ENCODE data around the gene CIB2.

The CIB2 gene

GRCh38 chr15:78100886-78101285 is 30.4 kb downstream of the CIB2 start:
- no peaks in the 10 kb centered on the region for H3K36me3 ChIP-seq (replicated peaks; ENCODE audit: low read depth, low read length)
- H3K4me3 ChIP-seq (ENCODE audit: low read length) = no peak overlapping the region
- no peak overlapping the region for H2AFZ ChIP-seq (ENCODE audit: low read depth, low read length)
- H4K20me1 ChIP-seq (ENCODE audit: insufficient read depth, low read length) = no peaks in the 10 kb centered on the region
- TF ChIP-seq EZH2phosphoT487 (IDR thresholded peaks at IDR 0.05; ENCODE audit: low read depth) (no peak), CTCF (IDR thresholded peaks at IDR 0.05; ENCODE audit: low read depth, low read length) (no peak)
- H3K9me3 ChIP-seq (ENCODE audit: insufficient read depth, low read length) = no peaks in the 10 kb centered on the region
- H3K27me3 ChIP-seq (ENCODE audit: low read depth, low read length) = no peaks in the 10 kb centered on the region
- no peak overlapping the region for H3K27ac ChIP-seq (ENCODE audit: low read length)
- no peaks in the 10 kb centered on the region for H3K79me2 ChIP-seq (ENCODE audit: low read length)
- H3K4me2 ChIP-seq (ENCODE audit: low read length) = no peak overlapping the region
- H3K9ac ChIP-seq (ENCODE audit: low read length) = no peak overlapping the region
- no peaks in the 10 kb centered on the region for H3K4me1 ChIP-seq (ENCODE audit: low read length)

- TF ChIP-seq CTCF (IDR thresholded peaks at IDR 0.05; ENCODE audit: low read depth, low read length) = no peak
- no peak for TF ChIP-seq EZH2phosphoT487 (IDR thresholded peaks at IDR 0.05; ENCODE audit: low read depth)
- Histone ChIP-seq H3K79me2 (ENCODE audit: low read length) (no peaks in the 10 kb centered on the region), H3K27me3 (ENCODE audit: low read depth, low read length) (peaks cover 8% of the 10 kb centered on the region)
Observed at GRCh38 chr15:78098131-78098755, 33.0 kb downstream of the CIB2 start.

DNA sequence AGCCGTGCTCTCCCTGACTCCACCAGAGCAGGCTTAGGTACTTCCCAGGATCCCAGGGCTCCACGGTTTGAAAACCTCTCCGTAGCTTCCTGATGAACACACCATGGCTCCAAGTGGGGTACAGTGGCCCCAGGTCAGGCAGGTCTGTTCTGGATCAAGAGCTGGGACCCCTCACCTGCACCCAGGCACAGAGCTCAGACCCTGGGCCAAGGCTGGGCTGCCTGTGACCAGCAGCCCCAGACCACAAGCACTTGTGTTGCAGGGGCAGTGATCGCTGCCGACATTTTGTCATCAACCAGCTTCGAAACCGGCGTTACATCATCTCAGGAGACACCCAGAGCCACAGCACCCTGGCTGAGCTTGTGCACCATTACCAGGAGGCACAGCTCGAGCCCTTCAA is 33.6 kb downstream of the CIB2 start:
- Histone ChIP-seq H3K9ac (ENCODE audit: low read length) (no peak overlapping the region), H3K4me2 (ENCODE audit: low read length) (no peak overlapping the region), H3K36me3 (replicated peaks; ENCODE audit: low read depth, low read length) (no peaks in the 10 kb centered on the region), H4K20me1 (ENCODE audit: insufficient read depth, low read length) (no peaks in the 10 kb centered on the region), H3K9me3 (ENCODE audit: insufficient read depth, low read length) (no peaks in the 10 kb centered on the region), H3K79me2 (ENCODE audit: low read length) (no peaks in the 10 kb centered on the region), H2AFZ (ENCODE audit: low read depth, low read length) (no peak overlapping the region), H3K4me3 (ENCODE audit: low read length) (no peak overlapping the region), H3K27ac (ENCODE audit: low read length) (no peak overlapping the region), H3K27me3 (ENCODE audit: low read depth, low read length) (peaks cover 8% of the 10 kb centered on the region), H3K4me1 (ENCODE audit: low read length) (no peaks in the 10 kb centered on the region)
- TF ChIP-seq EZH2phosphoT487 (IDR thresholded peaks at IDR 0.05; ENCODE audit: low read depth) = no peak
- TF ChIP-seq CTCF (IDR thresholded peaks at IDR 0.05; ENCODE audit: low read depth, low read length) = no peak

More at GRCh38 chr15:78098131-78098755, 33.0 kb downstream of the CIB2 start:
- Histone ChIP-seq H3K27ac (ENCODE audit: low read length) (no peak overlapping the region), H4K20me1 (ENCODE audit: insufficient read depth, low read length) (no peaks in the 10 kb centered on the region), H3K9ac (ENCODE audit: low read length) (no peak overlapping the region), H2AFZ (ENCODE audit: low read depth, low read length) (no peak overlapping the region), H3K36me3 (replicated peaks; ENCODE audit: low read depth, low read length) (no peaks in the 10 kb centered on the region), H3K9me3 (ENCODE audit: insufficient read depth, low read length) (no peaks in the 10 kb centered on the region), H3K4me3 (ENCODE audit: low read length) (no peak overlapping the region), H3K4me1 (ENCODE audit: low read length) (no peaks in the 10 kb centered on the region), H3K4me2 (ENCODE audit: low read length) (no peak overlapping the region)

GRCh38 chr15:78093242-78094020 is 37.8 kb downstream of the CIB2 start:
- H3K4me2 ChIP-seq (ENCODE audit: low read length) = no peak overlapping the region
- no peak overlapping the region for H2AFZ ChIP-seq (ENCODE audit: low read depth, low read length)
- H3K9me3 ChIP-seq (ENCODE audit: insufficient read depth, low read length) = no peaks in the 10 kb centered on the region
- H3K27ac ChIP-seq (ENCODE audit: low read length) = no peak overlapping the region
- H3K4me3 ChIP-seq (ENCODE audit: low read length) = no peak overlapping the region
- H3K9ac ChIP-seq (ENCODE audit: low read length) = no peak overlapping the region
- no peak for TF ChIP-seq EZH2phosphoT487 (IDR thresholded peaks at IDR 0.05; ENCODE audit: low read depth)
- no peak for TF ChIP-seq CTCF (IDR thresholded peaks at IDR 0.05; ENCODE audit: low read depth, low read length)
- H3K36me3 ChIP-seq (replicated peaks; ENCODE audit: low read depth, low read length) = no peaks in the 10 kb centered on the region
- H3K79me2 ChIP-seq (ENCODE audit: low read length) = no peaks in the 10 kb centered on the region
- H4K20me1 ChIP-seq (ENCODE audit: insufficient read depth, low read length) = no peaks in the 10 kb centered on the region
- H3K27me3 ChIP-seq (ENCODE audit: low read depth, low read length) = peaks cover 8% of the 10 kb centered on the region
- H3K4me1 ChIP-seq (ENCODE audit: low read length) = peaks cover 3% of the 10 kb centered on the region
